ENCODE data around the gene CD44. TPM values are rescaled to one million over a fixed set of nuclear protein-coding genes. Genes with fewer than 3 reads are reported as not detected.

The CD44 gene
- total RNA-seq, 4 donors from 2014 or later, result 56.3 to 182 (median 114) TPM

- DNase-seq, result no peak
- H3K36me3 ChIP-seq, result no peaks in the 10 kb centered on the region
- no peaks in the 10 kb centered on the region for H3K27me3 ChIP-seq
- peaks cover 0 to 3% (median 0%) of the 10 kb centered on the region in 4 donors for H3K4me1 ChIP-seq
- intact Hi-C loops (cut with DNase I; ENCODE audit: low total_unique reads) (no loop called here), in situ Hi-C loops (cut with MboI; ENCODE audit: low pct_ligation_motif_present in 1 of 4, low pct_unique_long_range_greater_than_20kb in 1 of 4, low sequenced_read_pairs in 3 of 4) (no loop called here)
- no peaks in the 10 kb centered on the region for H3K9me3 ChIP-seq
- no peak overlapping the region for H3K4me3 ChIP-seq
- no peak overlapping the region for H3K27ac ChIP-seq
- no peak for TF ChIP-seq POLR2AphosphoS5 (IDR thresholded peaks at IDR 0.05)
- no peak for TF ChIP-seq CTCF (IDR thresholded peaks at IDR 0.05)
- no peak for TF ChIP-seq POLR2A (IDR thresholded peaks at IDR 0.05)
- no peak for TF ChIP-seq EP300 (IDR thresholded peaks at IDR 0.05; ENCODE audit: low read depth)
- 89 to 90% methylated on average over 4 of the region's 4 CpGs for WGBS, 2 donors (ENCODE audit: low coverage in 1 of 2)
Observed at GRCh38 chr11:35250192-35250591, 111.2 kb downstream of the CD44 start.

GRCh38 chr11:35250621-35251020 lies 111.7 kb downstream of the CD44 start:
- Histone ChIP-seq H3K4me3 (no peak overlapping the region), H3K27me3 (no peaks in the 10 kb centered on the region), H3K9me3 (no peaks in the 10 kb centered on the region), H3K27ac (no peak overlapping the region), H3K4me1 (peaks cover 0 to 3% (median 0%) of the 10 kb centered on the region in 4 donors), H3K36me3 (no peaks in the 10 kb centered on the region)
- intact Hi-C loops (cut with DNase I; ENCODE audit: low total_unique reads) (no loop called here), in situ Hi-C loops (cut with MboI; ENCODE audit: low pct_ligation_motif_present in 1 of 4, low pct_unique_long_range_greater_than_20kb in 1 of 4, low sequenced_read_pairs in 3 of 4) (no loop called here)
- TF ChIP-seq CTCF (IDR thresholded peaks at IDR 0.05) (no peak), POLR2AphosphoS5 (IDR thresholded peaks at IDR 0.05) (no peak), POLR2A (IDR thresholded peaks at IDR 0.05) (no peak), EP300 (IDR thresholded peaks at IDR 0.05; ENCODE audit: low read depth) (no peak)
- DNase-seq, result no peak

GRCh38 chr11:35253237-35253636 lies 114.3 kb downstream of the CD44 start:
- Histone ChIP-seq H3K36me3 (no peaks in the 10 kb centered on the region), H3K27ac (peak overlapping the region in 2 of 4 donors; percentile 2 to 14), H3K4me1 (no peaks in the 10 kb centered on the region), H3K9me3 (no peaks in the 10 kb centered on the region), H3K27me3 (no peaks in the 10 kb centered on the region), H3K4me3 (no peak overlapping the region)
- no peak for DNase-seq
- in situ Hi-C loops (cut with MboI; ENCODE audit: low pct_ligation_motif_present in 1 of 4, low pct_unique_long_range_greater_than_20kb in 1 of 4, low sequenced_read_pairs in 3 of 4) (no loop called here), intact Hi-C loops (cut with DNase I; ENCODE audit: low total_unique reads) (no loop called here)
- TF ChIP-seq EP300 (IDR thresholded peaks at IDR 0.05; ENCODE audit: low read depth), result no peak
- peak in 1 of 3 donors; percentile 18 for TF ChIP-seq POLR2AphosphoS5 (IDR thresholded peaks at IDR 0.05)
- no peak for TF ChIP-seq CTCF (IDR thresholded peaks at IDR 0.05)

- TF ChIP-seq EP300 (IDR thresholded peaks at IDR 0.05; ENCODE audit: low read depth) (no peak), POLR2AphosphoS5 (IDR thresholded peaks at IDR 0.05) (no peak), CTCF (IDR thresholded peaks at IDR 0.05) (no peak), POLR2A (IDR thresholded peaks at IDR 0.05) (no peak)
- H3K4me3 ChIP-seq, result no peak overlapping the region
- WGBS, 2 donors (ENCODE audit: low coverage in 1 of 2), result 94% methylated on average over 2 of the region's 2 CpGs
- no peaks in the 10 kb centered on the region for H3K27me3 ChIP-seq
- H3K9me3 ChIP-seq, result no peaks in the 10 kb centered on the region
- peaks cover 0 to 6% (median 0%) of the 10 kb centered on the region in 4 donors for H3K4me1 ChIP-seq
- in situ Hi-C loops (cut with MboI; ENCODE audit: low pct_ligation_motif_present in 1 of 4, low pct_unique_long_range_greater_than_20kb in 1 of 4, low sequenced_read_pairs in 3 of 4) (no loop called here), intact Hi-C loops (cut with DNase I; ENCODE audit: low total_unique reads) (no loop called here)
- no peak overlapping the region for H3K27ac ChIP-seq
- no peak for DNase-seq
- no peaks in the 10 kb centered on the region for H3K36me3 ChIP-seq
Observed at GRCh38 chr11:35255514-35255913, 116.5 kb downstream of the CD44 start.
